ENCODE data around the gene TRIM58.

Gene TRIM58

GRCh38 chr1:247904122-247904521 is 47.1 kb downstream of the TRIM58 start:
- Histone ChIP-seq H3F3A (ENCODE audit: insufficient read depth, low read length) (no peaks in the 10 kb centered on the region), H3K27ac (ENCODE audit: low read depth, low read length, poor library complexity, severe bottlenecking) (no peak overlapping the region), H3K4me3 (ENCODE audit: low read depth, low read length, poor library complexity, severe bottlenecking) (no peak overlapping the region), H4K20me1 (ENCODE audit: insufficient read depth, low read length) (no peaks in the 10 kb centered on the region), H3K27me3 (ENCODE audit: insufficient read depth, low read length) (no peaks in the 10 kb centered on the region), H3K4me1 (ENCODE audit: insufficient read depth, low read length, severe bottlenecking) (no peaks in the 10 kb centered on the region), H3K9ac (ENCODE audit: low read length) (no peak overlapping the region), H3K9me2 (ENCODE audit: low read depth, low read length) (no peaks in the 10 kb centered on the region), H3K9me3 (ENCODE audit: low read length) (no peaks in the 10 kb centered on the region), H3K4me2 (ENCODE audit: low read length) (no peak overlapping the region), H3K36me3 (ENCODE audit: insufficient read depth, low read length) (no peaks in the 10 kb centered on the region), H2AFZ (ENCODE audit: low read length) (no peak overlapping the region), H3K79me2 (ENCODE audit: insufficient read depth, low read length) (no peaks in the 10 kb centered on the region)
- TF ChIP-seq CTCF (IDR thresholded peaks at IDR 0.05; ENCODE audit: low read length) (no peak), EZH2 (IDR thresholded peaks at IDR 0.05; ENCODE audit: borderline replicate concordance, low read length) (no peak)

- Histone ChIP-seq H2AFZ (ENCODE audit: low read length) (no peak overlapping the region), H3K9me2 (ENCODE audit: low read depth, low read length) (no peaks in the 10 kb centered on the region), H3K27me3 (ENCODE audit: insufficient read depth, low read length) (no peaks in the 10 kb centered on the region), H3K9ac (ENCODE audit: low read length) (no peak overlapping the region), H3K27ac (ENCODE audit: low read depth, low read length, poor library complexity, severe bottlenecking) (no peak overlapping the region), H3K4me1 (ENCODE audit: insufficient read depth, low read length, severe bottlenecking) (no peaks in the 10 kb centered on the region), H3K4me2 (ENCODE audit: low read length) (no peak overlapping the region), H3K9me3 (ENCODE audit: low read length) (no peaks in the 10 kb centered on the region), H4K20me1 (ENCODE audit: insufficient read depth, low read length) (no peaks in the 10 kb centered on the region), H3F3A (ENCODE audit: insufficient read depth, low read length) (no peaks in the 10 kb centered on the region), H3K36me3 (ENCODE audit: insufficient read depth, low read length) (no peaks in the 10 kb centered on the region), H3K79me2 (ENCODE audit: insufficient read depth, low read length) (no peaks in the 10 kb centered on the region), H3K4me3 (ENCODE audit: low read depth, low read length, poor library complexity, severe bottlenecking) (no peak overlapping the region)
- no peak for TF ChIP-seq EZH2 (IDR thresholded peaks at IDR 0.05; ENCODE audit: borderline replicate concordance, low read length)
- TF ChIP-seq CTCF (IDR thresholded peaks at IDR 0.05; ENCODE audit: low read length) = no peak
These were observed 48.2 kb downstream of the TRIM58 start for GRCh38 chr1:247905181-247905580.

GRCh38 chr1:247905910-247906503 is 49.0 kb downstream of the TRIM58 start:
- H4K20me1 ChIP-seq (ENCODE audit: insufficient read depth, low read length) = no peaks in the 10 kb centered on the region
- TF ChIP-seq CTCF (IDR thresholded peaks at IDR 0.05; ENCODE audit: low read length) = no peak
- no peaks in the 10 kb centered on the region for H3F3A ChIP-seq (ENCODE audit: insufficient read depth, low read length)
- no peaks in the 10 kb centered on the region for H3K79me2 ChIP-seq (ENCODE audit: insufficient read depth, low read length)
- no peak overlapping the region for H3K9ac ChIP-seq (ENCODE audit: low read length)
- no peak overlapping the region for H3K4me2 ChIP-seq (ENCODE audit: low read length)
- H3K4me3 ChIP-seq (ENCODE audit: low read depth, low read length, poor library complexity, severe bottlenecking) = no peak overlapping the region
- no peaks in the 10 kb centered on the region for H3K4me1 ChIP-seq (ENCODE audit: insufficient read depth, low read length, severe bottlenecking)
- no peak overlapping the region for H2AFZ ChIP-seq (ENCODE audit: low read length)
- no peak overlapping the region for H3K27ac ChIP-seq (ENCODE audit: low read depth, low read length, poor library complexity, severe bottlenecking)
- no peaks in the 10 kb centered on the region for H3K9me3 ChIP-seq (ENCODE audit: low read length)
- H3K9me2 ChIP-seq (ENCODE audit: low read depth, low read length) = no peaks in the 10 kb centered on the region
- no peaks in the 10 kb centered on the region for H3K27me3 ChIP-seq (ENCODE audit: insufficient read depth, low read length)
- no peaks in the 10 kb centered on the region for H3K36me3 ChIP-seq (ENCODE audit: insufficient read depth, low read length)
